H9 (cell line): ENCODE data around the gene NKAIN2. TPM values are rescaled to one million over a fixed set of nuclear protein-coding genes. Genes with fewer than 3 reads are reported as not detected.
A peak's percentile ranks its signal among the peaks of the same experiment; 100 is the strongest.

Source experiments
- DNase-seq: peaks from one replicate; pipeline ENCODE4 v3.0.0-alpha.2; 2017
- H2AFZ ChIP-seq: one replicate; pipeline ENCODE4 v1.6.1; 2013; ENCODE audit warnings: mild to moderate bottlenecking, low read length, control low read depth, moderate library complexity
- H2AK5ac ChIP-seq: 2 replicates; pipeline ENCODE4 v1.6.1; 2013; ENCODE audit warnings: low read length, control low read depth, mixed read lengths; ENCODE audit not compliant: insufficient read length
- H2BK120ac ChIP-seq: one replicate; pipeline ENCODE4 v1.6.1; 2013; ENCODE audit warnings: low read depth, mild to moderate bottlenecking, low read length, control low read depth, inconsistent platforms; ENCODE audit not compliant: poor library complexity, severe bottlenecking
- H2BK12ac ChIP-seq: 2 replicates; pipeline ENCODE4 v1.6.1; 2013; ENCODE audit warnings: low read length, control low read depth, mixed read lengths, low read depth; ENCODE audit not compliant: insufficient read length
- H2BK15ac ChIP-seq: 2 replicates; pipeline ENCODE4 v1.6.1; 2013; ENCODE audit warnings: low read depth, low read length, control low read depth
- H2BK20ac ChIP-seq: one replicate; pipeline ENCODE4 v1.6.1; 2013; ENCODE audit warnings: low read depth, mild to moderate bottlenecking, low read length, control low read depth, inconsistent platforms; ENCODE audit not compliant: poor library complexity, severe bottlenecking
- H2BK5ac ChIP-seq: 2 replicates; pipeline ENCODE4 v1.6.1; 2013; ENCODE audit warnings: low read length, control low read depth, mixed read lengths; ENCODE audit not compliant: insufficient read length
- H3K14ac ChIP-seq: 2 replicates; pipeline ENCODE4 v1.6.1; 2013; ENCODE audit warnings: low read length, control low read depth; ENCODE audit not compliant: insufficient read depth
- H3K18ac ChIP-seq: 2 replicates; pipeline ENCODE4 v1.6.1; 2013; ENCODE audit warnings: low read depth, mild to moderate bottlenecking, mixed read lengths, low read length, control low read depth; ENCODE audit not compliant: insufficient read length
- H3K23ac ChIP-seq: 2 replicates; pipeline ENCODE4 v1.6.1; 2013; ENCODE audit warnings: low read length, control low read depth, mixed read lengths, low read depth; ENCODE audit not compliant: insufficient read length
- H3K23me2 ChIP-seq: 2 replicates; pipeline ENCODE4 v1.6.1; 2013; ENCODE audit warnings: low read depth, mild to moderate bottlenecking, mixed read lengths, low read length, control low read depth; ENCODE audit not compliant: insufficient read length, poor library complexity, severe bottlenecking
- H3K27ac ChIP-seq: 2 replicates; pipeline ENCODE4 v1.5.1; 2013; ENCODE audit warnings: low read length, control low read depth, mixed read lengths, low read depth; ENCODE audit not compliant: insufficient read length
- H3K27me3 ChIP-seq: 2 replicates; pipeline ENCODE4 v1.6.1; 2013; ENCODE audit warnings: low read length, control low read depth, inconsistent platforms; ENCODE audit not compliant: insufficient read depth
- H3K4ac ChIP-seq: 2 replicates; pipeline ENCODE4 v1.6.1; 2013; ENCODE audit warnings: low read depth, mild to moderate bottlenecking, control low read depth, inconsistent platforms, low read length, moderate library complexity
- H3K4me1 ChIP-seq: 2 replicates; pipeline ENCODE4 v1.6.1; 2013; ENCODE audit warnings: low read length, control low read depth, inconsistent platforms; ENCODE audit not compliant: insufficient read depth
- H3K4me2 ChIP-seq: 2 replicates; pipeline ENCODE4 v1.6.1; 2013; ENCODE audit warnings: low read length, control low read depth, mixed read lengths; ENCODE audit not compliant: insufficient read length, insufficient read depth
- H3K56ac ChIP-seq: 2 replicates; pipeline ENCODE4 v1.6.1; 2013; ENCODE audit warnings: low read depth, mild to moderate bottlenecking, mixed read lengths, low read length, control low read depth; ENCODE audit not compliant: insufficient read length
- H3K79me1 ChIP-seq: 2 replicates; pipeline ENCODE4 v1.6.1; 2013; ENCODE audit warnings: low read depth, mild to moderate bottlenecking, moderate library complexity, low read length, control low read depth, inconsistent platforms; ENCODE audit not compliant: insufficient read depth, poor library complexity, severe bottlenecking
- H3K79me2 ChIP-seq: 2 replicates; pipeline ENCODE4 v1.6.1; 2013; ENCODE audit warnings: low read length, control low read depth, inconsistent platforms; ENCODE audit not compliant: insufficient read depth
- H3K9ac ChIP-seq: 2 replicates; pipeline ENCODE4 v1.6.1; 2013; ENCODE audit warnings: low read length, control low read depth, mixed read lengths; ENCODE audit not compliant: insufficient read length; ENCODE audit errors: extremely low read depth
- H3K9me3 ChIP-seq: one replicate; pipeline ENCODE4 v1.6.1; 2013; ENCODE audit warnings: low read depth, low read length, inconsistent platforms; ENCODE audit not compliant: control insufficient read depth
- H3T11ph ChIP-seq: one replicate; pipeline ENCODE4 v1.6.1; 2013; ENCODE audit warnings: mild to moderate bottlenecking, low read length, control low read depth, inconsistent platforms
- H4K20me1 ChIP-seq: one replicate; pipeline ENCODE4 v1.6.1; 2013; ENCODE audit not compliant: control insufficient read depth, insufficient read length, insufficient read depth
- H4K5ac ChIP-seq: 2 replicates; pipeline ENCODE4 v1.6.1; 2013; ENCODE audit warnings: low read depth, mild to moderate bottlenecking, mixed read lengths, low read length, control low read depth; ENCODE audit not compliant: insufficient read length
- H4K8ac ChIP-seq: replicated peaks from 2 replicates; pipeline ENCODE4 v1.6.1; 2013; ENCODE audit warnings: low read length, control low read depth, mixed read lengths, low read depth; ENCODE audit not compliant: insufficient read length
- H4K91ac ChIP-seq: 2 replicates; pipeline ENCODE4 v1.6.1; 2013; ENCODE audit warnings: low read depth, mild to moderate bottlenecking, moderate library complexity, mixed read lengths, low read length, control low read depth; ENCODE audit not compliant: insufficient read length
- H3K27ac Mint-ChIP-seq, 3 experiments: 2 replicates in 2 of 3; 3 replicates in 1 of 3; pipeline ENCODE4 v1.8.0; 2020 to 2021; ENCODE audit warnings: mixed read lengths in 3 of 3, mild to moderate bottlenecking in 1 of 3, moderate library complexity in 1 of 3
- H3K27me3 Mint-ChIP-seq: 2 replicates; pipeline ENCODE4 v1.8.0; 2021; ENCODE audit warnings: low read depth, mild to moderate bottlenecking, moderate library complexity, mixed read lengths
- H3K36me3 Mint-ChIP-seq, 3 experiments: 2 replicates in 2 of 3; 3 replicates in 1 of 3; pipeline ENCODE4 v1.8.0; 2020 to 2021; ENCODE audit warnings: low read depth in 3 of 3, mixed read lengths in 3 of 3; ENCODE audit not compliant: insufficient read depth in 1 of 3
- H3K4me1 Mint-ChIP-seq, 2 experiments: 2 replicates each; pipeline ENCODE4 v1.8.0; 2020; ENCODE audit warnings: mixed read lengths in 2 of 2
- H3K4me3 Mint-ChIP-seq, 2 experiments: 2 replicates in 1 of 2; 3 replicates in 1 of 2; pipeline ENCODE4 v1.8.0; 2020 to 2021; ENCODE audit warnings: mild to moderate bottlenecking in 2 of 2, mixed read lengths in 2 of 2, moderate library complexity in 1 of 2
- H3K9me3 Mint-ChIP-seq, 2 experiments: 2 replicates in 1 of 2; 3 replicates in 1 of 2; pipeline ENCODE4 v1.8.0; 2020; ENCODE audit warnings: mild to moderate bottlenecking in 2 of 2, mixed read lengths in 2 of 2, moderate library complexity in 1 of 2
- CTCF ChIP-seq: fragments of 200-600 bp; sonication (generic); conservative IDR thresholded peaks from 3 replicates; pipeline ENCODE4 v1.8.0; 2021; ENCODE audit warnings: antibody characterized with exemption, mild to moderate bottlenecking
- WGBS: extraction: QIAGEN DNeasy Blood & Tissue Kit; methylation state at CpG from one replicate; pipeline ENCODE4 v1.1.7; 2013; ENCODE audit warnings: missing lambda C conversion rate, low lambda C conversion rate, mixed read lengths; ENCODE audit not compliant: insufficient read length; ENCODE audit errors: extremely low coverage; 5-methylcytosine and 5-hydroxymethylcytosine counted together
- total RNA-seq: library from RNA; stranded (reverse); gene quantifications from 2 replicates; pipeline ENCODE4 v1.2.1, GENCODE V29; 2021

The NKAIN2 gene
- total RNA-seq, 1 experiment from 2014 or later = 0.17 TPM

GRCh38 chr6:124197148-124197547 is 393.5 kb downstream of the NKAIN2 start:
- H3K36me3 Mint-ChIP-seq = no peaks in the 10 kb centered on the region
- Histone ChIP-seq H2AK5ac (no peak overlapping the region), H2BK120ac (no peak overlapping the region), H3T11ph (no peak overlapping the region), H3K27me3 (no peaks in the 10 kb centered on the region), H2BK12ac (no peak overlapping the region), H3K23ac (no peak overlapping the region), H3K9me3 (no peaks in the 10 kb centered on the region), H3K56ac (no peak overlapping the region), H4K91ac (no peak overlapping the region), H3K14ac (no peak overlapping the region), H2BK5ac (no peak overlapping the region), H3K79me2 (no peaks in the 10 kb centered on the region), H3K27ac (no peak overlapping the region), H2BK15ac (no peak overlapping the region), H2BK20ac (no peak overlapping the region), H3K9ac (no peak overlapping the region), H3K23me2 (no peaks in the 10 kb centered on the region), H3K4me1 (no peaks in the 10 kb centered on the region), H3K4me2 (no peak overlapping the region), H2AFZ (no peak overlapping the region), H3K4ac (no peak overlapping the region), H4K20me1 (no peaks in the 10 kb centered on the region), H3K18ac (no peak overlapping the region), H4K8ac (no peak overlapping the region), H4K5ac (no peak overlapping the region), H3K79me1 (no peaks in the 10 kb centered on the region)
- DNase-seq = no peak
- no peaks in the 10 kb centered on the region for H3K27me3 Mint-ChIP-seq
- WGBS = no CpG with 5 or more reads among the region's 2 CpGs
- TF ChIP-seq CTCF = peak; percentile 26; the same call in 1 of the 3 replicates
- H3K27ac Mint-ChIP-seq = no peak overlapping the region
- no peaks in the 10 kb centered on the region; a peak in 1 of 5 replicates for H3K9me3 Mint-ChIP-seq
- peaks cover 8% of the 10 kb centered on the region in 2 experiments for H3K4me1 Mint-ChIP-seq
- H3K4me3 Mint-ChIP-seq = no peak overlapping the region
